GM12864 (cell line): ENCODE measurements around the gene CAT.

Source experiments
- DNase-seq: peaks from one replicate; pipeline ENCODE4 v3.0.0-alpha.2; 2011; ENCODE audit warnings: low read depth
- H3K4me3 ChIP-seq: 2 replicates; pipeline ENCODE4 v1.5.1; 2011; ENCODE audit warnings: mild to moderate bottlenecking, low read depth, low read length, control low read depth
- CTCF ChIP-seq: IDR thresholded peaks from 2 replicates; pipeline ENCODE4 v1.5.1; 2011; ENCODE audit warnings: low read depth, mild to moderate bottlenecking, moderate library complexity, low read length, control low read depth, inconsistent platforms; ENCODE audit errors: missing control alignments

The CAT gene

GRCh38 chr11:34492806-34493414, 54.2 kb downstream of the CAT start:
- DNase-seq, result no peak
- TF ChIP-seq CTCF, result peak; percentile 61
- H3K4me3 ChIP-seq, result no peak overlapping the region

GRCh38 chr11:34493468-34493867, 54.7 kb downstream of the CAT start:
- DNase-seq, result no peak
- H3K4me3 ChIP-seq, result no peak overlapping the region
- TF ChIP-seq CTCF, result no peak

- H3K4me3 ChIP-seq, result no peak overlapping the region
- TF ChIP-seq CTCF, result no peak
- no peak for DNase-seq
These were observed 55.3 kb downstream of the CAT start for GRCh38 chr11:34493926-34494595.

- no peak for TF ChIP-seq CTCF
- DNase-seq, result no peak
- no peak overlapping the region for H3K4me3 ChIP-seq
These were observed 56.5 kb downstream of the CAT start for GRCh38 chr11:34495239-34495723.

- TF ChIP-seq CTCF, result no peak
- no peak for DNase-seq
- no peak overlapping the region for H3K4me3 ChIP-seq
These were observed 57.1 kb downstream of the CAT start for GRCh38 chr11:34495724-34496377.

- TF ChIP-seq CTCF, result no peak
- DNase-seq, result no peak
- H3K4me3 ChIP-seq, result no peak overlapping the region
These were observed 61.2 kb downstream of the CAT start for GRCh38 chr11:34499719-34500500.
